ENCODE results near the gene ASXL3.

ASXL3 gene

DNA sequence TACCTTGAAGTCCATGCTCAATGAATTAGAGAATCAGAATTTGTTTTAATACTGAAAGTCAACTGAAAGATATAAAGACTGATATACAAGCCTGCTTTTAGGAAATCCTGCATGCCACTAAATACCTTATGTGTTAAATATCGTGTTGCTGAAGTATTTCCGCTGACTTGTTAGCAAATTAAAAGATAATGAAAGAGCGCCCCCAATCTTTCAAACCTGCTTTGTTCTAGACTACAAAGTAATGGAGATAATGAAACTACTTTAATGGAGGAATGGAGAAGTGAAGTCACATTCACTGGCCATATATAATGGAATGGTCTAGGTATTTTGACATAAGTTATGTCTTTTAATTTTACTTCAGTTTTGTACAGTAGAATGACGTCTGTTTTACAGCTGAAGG is 95.7 kb downstream of the ASXL3 start:
- no peak for DNase-seq
- H3K4me3 Mint-ChIP-seq = no peak overlapping the region
- TF ChIP-seq, protein P1, sequence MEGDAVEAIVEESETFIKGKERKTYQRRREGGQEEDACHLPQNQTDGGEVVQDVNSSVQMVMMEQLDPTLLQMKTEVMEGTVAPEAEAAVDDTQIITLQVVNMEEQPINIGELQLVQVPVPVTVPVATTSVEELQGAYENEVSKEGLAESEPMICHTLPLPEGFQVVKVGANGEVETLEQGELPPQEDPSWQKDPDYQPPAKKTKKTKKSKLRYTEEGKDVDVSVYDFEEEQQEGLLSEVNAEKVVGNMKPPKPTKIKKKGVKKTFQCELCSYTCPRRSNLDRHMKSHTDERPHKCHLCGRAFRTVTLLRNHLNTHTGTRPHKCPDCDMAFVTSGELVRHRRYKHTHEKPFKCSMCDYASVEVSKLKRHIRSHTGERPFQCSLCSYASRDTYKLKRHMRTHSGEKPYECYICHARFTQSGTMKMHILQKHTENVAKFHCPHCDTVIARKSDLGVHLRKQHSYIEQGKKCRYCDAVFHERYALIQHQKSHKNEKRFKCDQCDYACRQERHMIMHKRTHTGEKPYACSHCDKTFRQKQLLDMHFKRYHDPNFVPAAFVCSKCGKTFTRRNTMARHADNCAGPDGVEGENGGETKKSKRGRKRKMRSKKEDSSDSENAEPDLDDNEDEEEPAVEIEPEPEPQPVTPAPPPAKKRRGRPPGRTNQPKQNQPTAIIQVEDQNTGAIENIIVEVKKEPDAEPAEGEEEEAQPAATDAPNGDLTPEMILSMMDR (IDR thresholded peaks at IDR 0.05) = no peak
- no peak overlapping the region for H3K27ac Mint-ChIP-seq
- peaks cover 20% of the 10 kb centered on the region for H3K4me1 Mint-ChIP-seq
- H3K36me3 Mint-ChIP-seq (ENCODE audit: low read depth) = peaks cover 22% of the 10 kb centered on the region
- H3K9me3 Mint-ChIP-seq = no peaks in the 10 kb centered on the region
- no peaks in the 10 kb centered on the region for H3K27me3 Mint-ChIP-seq (ENCODE audit: low read depth, poor library complexity)

DNA sequence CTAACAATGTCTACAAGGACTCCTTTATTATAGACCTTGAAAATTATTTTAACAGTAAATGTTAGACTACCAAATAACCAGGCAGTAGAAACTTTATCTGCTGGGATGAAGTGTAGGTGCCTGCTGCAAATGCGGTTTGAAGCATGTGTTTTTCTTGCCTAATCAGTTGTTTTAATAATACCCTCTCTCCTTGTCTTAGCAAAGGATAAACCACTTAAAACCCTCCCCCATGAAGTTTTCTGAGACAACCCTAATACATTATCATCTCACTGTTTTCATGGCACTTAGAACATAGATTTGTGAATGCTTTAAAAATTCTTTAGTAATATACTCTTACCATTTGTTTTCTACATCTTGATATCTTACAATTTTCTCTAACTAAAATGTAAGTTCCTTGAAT is 98.6 kb downstream of the ASXL3 start:
- TF ChIP-seq, protein P1 (IDR thresholded peaks at IDR 0.05) = no peak
- H3K36me3 Mint-ChIP-seq (ENCODE audit: low read depth) = peaks cover 22% of the 10 kb centered on the region
- H3K4me1 Mint-ChIP-seq = peaks cover 10% of the 10 kb centered on the region
- H3K9me3 Mint-ChIP-seq = no peaks in the 10 kb centered on the region
- no peaks in the 10 kb centered on the region for H3K27me3 Mint-ChIP-seq (ENCODE audit: low read depth, poor library complexity)
- no peak overlapping the region for H3K27ac Mint-ChIP-seq
- no peak for DNase-seq
- H3K4me3 Mint-ChIP-seq = no peak overlapping the region

DNA sequence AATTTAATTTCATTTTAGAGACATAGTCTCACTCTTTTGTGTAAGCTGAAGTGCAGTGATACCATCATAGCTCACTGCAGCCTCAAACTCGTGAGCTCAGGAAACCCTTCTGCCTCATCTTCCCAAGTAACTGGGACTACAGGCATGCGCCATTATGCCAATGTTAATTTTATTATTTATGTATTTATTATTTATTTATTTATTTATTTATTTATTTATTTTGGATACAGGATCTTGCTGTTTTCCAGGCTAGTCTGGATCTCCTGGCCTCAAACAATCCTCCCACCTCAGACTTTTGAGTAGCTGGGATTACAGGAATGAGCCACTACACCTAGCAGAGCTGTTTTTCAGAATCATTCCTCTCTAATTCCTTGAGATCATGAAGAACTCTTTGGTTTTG is 99.9 kb downstream of the ASXL3 start:
- no peaks in the 10 kb centered on the region for H3K27me3 Mint-ChIP-seq (ENCODE audit: low read depth, poor library complexity)

DNA sequence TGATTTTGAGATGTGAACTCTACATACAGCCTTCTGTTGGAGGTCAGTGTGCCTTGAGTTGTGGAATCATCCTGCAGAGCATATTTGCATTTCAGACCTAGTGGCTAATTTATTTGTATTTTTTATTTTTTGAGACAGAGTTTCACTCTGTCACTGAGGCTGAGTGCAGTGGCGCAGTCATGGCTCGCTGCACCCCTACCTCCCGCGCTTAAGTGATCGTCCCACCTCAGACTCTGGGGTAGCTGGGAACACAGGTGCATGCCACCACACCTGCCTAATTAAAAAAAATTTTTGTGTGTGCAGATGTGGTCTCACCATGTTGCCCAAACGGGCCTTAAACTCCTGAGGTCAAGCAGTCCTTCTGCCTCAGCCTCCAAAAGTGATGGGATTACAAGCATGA is 104.4 kb downstream of the ASXL3 start:
- Mint-ChIP-seq H3K9me3 (no peaks in the 10 kb centered on the region), H3K4me1 (no peaks in the 10 kb centered on the region), H3K4me3 (no peak overlapping the region), H3K27me3 (ENCODE audit: low read depth, poor library complexity) (no peaks in the 10 kb centered on the region), H3K27ac (no peak overlapping the region), H3K36me3 (ENCODE audit: low read depth) (peaks cover 13% of the 10 kb centered on the region)
- no peak for DNase-seq
- TF ChIP-seq, protein P1 (IDR thresholded peaks at IDR 0.05) = no peak

More for the DNA sequence above, 99.9 kb downstream of the ASXL3 start:
- Mint-ChIP-seq H3K36me3 (ENCODE audit: low read depth) (peaks cover 22% of the 10 kb centered on the region), H3K27ac (no peak overlapping the region), H3K9me3 (no peaks in the 10 kb centered on the region), H3K4me1 (peaks cover 5% of the 10 kb centered on the region), H3K4me3 (no peak overlapping the region)
- DNase-seq = no peak
- TF ChIP-seq, protein P1 (IDR thresholded peaks at IDR 0.05) = no peak

DNA sequence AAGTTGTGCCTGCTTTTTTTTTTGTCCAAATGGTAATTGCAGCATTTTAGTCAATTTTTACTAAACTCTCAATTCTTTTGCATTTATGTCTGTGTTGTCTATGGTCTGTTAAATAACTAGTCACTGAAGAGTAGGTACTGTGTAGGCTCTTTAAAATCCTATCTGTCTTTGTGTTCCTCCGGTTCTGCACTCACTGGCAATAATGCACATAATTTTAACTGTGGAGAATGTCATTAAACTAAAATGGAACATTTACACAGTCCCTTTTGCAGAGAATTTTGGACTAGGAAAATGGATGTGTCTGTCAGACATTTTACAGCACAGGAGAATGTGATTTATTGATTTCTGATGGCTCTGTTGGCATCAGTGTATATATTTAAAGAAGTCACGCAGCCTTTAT is 116.6 kb downstream of the ASXL3 start:
- no peaks in the 10 kb centered on the region for H3K4me1 Mint-ChIP-seq
- H3K36me3 Mint-ChIP-seq (ENCODE audit: low read depth) = no peaks in the 10 kb centered on the region
- DNase-seq = no peak
- H3K4me3 Mint-ChIP-seq = no peak overlapping the region
- no peak overlapping the region for H3K27ac Mint-ChIP-seq
- H3K9me3 Mint-ChIP-seq = no peaks in the 10 kb centered on the region
- TF ChIP-seq, protein P1 (IDR thresholded peaks at IDR 0.05) = no peak
- H3K27me3 Mint-ChIP-seq (ENCODE audit: low read depth, poor library complexity) = no peaks in the 10 kb centered on the region

DNA sequence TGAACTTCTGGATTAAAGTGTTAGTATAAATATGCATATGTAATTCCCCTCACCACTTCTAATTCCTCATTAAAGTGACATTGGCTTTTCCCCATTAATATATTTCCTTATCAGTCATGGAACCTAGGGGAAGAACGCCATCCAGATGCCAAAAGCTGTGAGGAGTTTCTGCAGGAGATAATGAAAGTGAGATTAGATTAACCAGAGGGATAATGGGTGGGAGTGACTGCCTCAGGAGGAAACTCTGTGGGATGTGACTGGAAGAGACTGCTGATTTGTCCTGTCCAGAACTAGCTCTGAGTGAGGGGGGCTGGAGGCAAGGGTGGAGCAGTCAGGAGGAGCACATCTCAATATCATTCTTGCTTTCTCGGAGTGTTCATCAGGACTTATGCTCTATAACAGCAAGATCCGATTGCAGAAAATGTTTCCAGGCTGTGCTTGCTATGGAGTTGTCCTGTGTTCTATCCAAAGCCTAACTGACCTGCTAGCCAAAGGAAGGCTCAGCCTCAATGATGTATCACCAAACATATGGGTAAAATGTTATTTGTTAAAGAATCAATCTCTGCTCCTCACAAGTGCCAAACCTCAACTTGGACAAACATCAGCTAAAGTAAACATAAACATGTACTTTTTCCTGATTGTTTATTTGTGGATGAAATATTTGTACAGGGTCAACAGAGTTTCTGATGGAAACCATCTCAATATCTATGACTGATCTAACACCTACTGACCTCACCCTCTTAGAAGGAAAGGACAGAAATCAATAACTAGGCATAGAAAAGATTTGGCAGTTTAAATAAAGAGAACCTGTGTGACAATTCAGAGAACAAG is 118.5 kb downstream of the ASXL3 start:
- no peaks in the 10 kb centered on the region for H3K9me3 Mint-ChIP-seq
- TF ChIP-seq, protein P1 (IDR thresholded peaks at IDR 0.05) = no peak
- no peaks in the 10 kb centered on the region for H3K4me1 Mint-ChIP-seq
- no peaks in the 10 kb centered on the region for H3K36me3 Mint-ChIP-seq (ENCODE audit: low read depth)
- H3K4me3 Mint-ChIP-seq = no peak overlapping the region
- no peak for DNase-seq
- H3K27me3 Mint-ChIP-seq (ENCODE audit: low read depth, poor library complexity) = no peaks in the 10 kb centered on the region
- H3K27ac Mint-ChIP-seq = no peak overlapping the region

All from nephron progenitor cell (in vitro differentiated cells).